Activated T-helper 17 cell treated with anti-CD3 and anti-CD28 coated beads, Interleukin-2, amount 50 U/mL, for 72 hours (primary cell): Measurements from ENCODE around the gene TMEM97. TPM values are rescaled to one million over a fixed set of nuclear protein-coding genes. Genes with fewer than 3 reads are reported as not detected.
"Not testable (repeated sequence)": the region's sequence is repeated elsewhere in the genome, so short reads cannot be mapped to it uniquely, and the experiment has no call there.

Source experiments
- ATAC-seq: fragments of 150-1000 bp; cut with Tn5 transposase; replicated peaks from 2 replicates; pipeline ENCODE4 v1.10.0; 2021; ENCODE audit warnings: mild to moderate bottlenecking, moderate library complexity
- H3K27ac Mint-ChIP-seq: one replicate; pipeline ENCODE4 v1.8.0; 2022; ENCODE audit warnings: mixed read lengths
- H3K27me3 Mint-ChIP-seq: one replicate; pipeline ENCODE4 v1.8.0; 2022; ENCODE audit warnings: mixed read lengths
- H3K36me3 Mint-ChIP-seq: one replicate; pipeline ENCODE4 v1.8.0; 2022; ENCODE audit warnings: low read depth, mild to moderate bottlenecking, mixed read lengths
- H3K4me1 Mint-ChIP-seq: one replicate; pipeline ENCODE4 v1.8.0; 2022; ENCODE audit warnings: mixed read lengths
- H3K4me3 Mint-ChIP-seq: one replicate; pipeline ENCODE4 v1.8.0; 2022; ENCODE audit warnings: mild to moderate bottlenecking, mixed read lengths
- H3K9me3 Mint-ChIP-seq: one replicate; pipeline ENCODE4 v1.8.0; 2022; ENCODE audit warnings: mixed read lengths
- total RNA-seq, 2 donors: library from RNA; stranded (reverse); gene quantifications; one replicate each; pipeline ENCODE4 v1.2.3, GENCODE V29; 2022

Gene TMEM97
- total RNA-seq, 2 donors from 2014 or later = 25.0 to 41.0 TPM

DNA sequence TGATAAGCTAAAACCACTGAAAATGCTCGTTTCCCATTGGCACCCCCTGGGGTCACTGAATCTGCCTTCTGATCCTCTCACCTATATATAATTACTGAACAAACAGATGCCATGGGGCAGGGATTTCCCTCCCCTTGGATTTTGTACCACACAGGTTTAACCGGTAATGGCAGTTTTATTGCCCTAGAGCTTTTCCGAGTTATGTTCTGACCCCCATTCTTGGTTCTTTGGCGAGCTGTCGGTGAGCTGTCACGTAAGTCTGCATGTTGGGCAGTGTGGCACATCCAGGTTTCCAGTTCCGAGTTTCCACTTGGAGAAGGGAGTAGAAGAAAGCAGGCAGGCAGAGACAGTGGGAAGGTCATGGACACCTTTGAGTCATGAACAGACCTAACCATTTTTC, 7.1 kb downstream of the TMEM97 start:
- peaks cover 18% of the 10 kb centered on the region for H3K4me1 Mint-ChIP-seq
- H3K27ac Mint-ChIP-seq = peak overlapping the region; percentile 88
- peaks cover 63% of the 10 kb centered on the region for H3K36me3 Mint-ChIP-seq
- ATAC-seq = no peak
- H3K4me3 Mint-ChIP-seq = no peak overlapping the region
- no peaks in the 10 kb centered on the region for H3K9me3 Mint-ChIP-seq
- no peaks in the 10 kb centered on the region for H3K27me3 Mint-ChIP-seq

DNA sequence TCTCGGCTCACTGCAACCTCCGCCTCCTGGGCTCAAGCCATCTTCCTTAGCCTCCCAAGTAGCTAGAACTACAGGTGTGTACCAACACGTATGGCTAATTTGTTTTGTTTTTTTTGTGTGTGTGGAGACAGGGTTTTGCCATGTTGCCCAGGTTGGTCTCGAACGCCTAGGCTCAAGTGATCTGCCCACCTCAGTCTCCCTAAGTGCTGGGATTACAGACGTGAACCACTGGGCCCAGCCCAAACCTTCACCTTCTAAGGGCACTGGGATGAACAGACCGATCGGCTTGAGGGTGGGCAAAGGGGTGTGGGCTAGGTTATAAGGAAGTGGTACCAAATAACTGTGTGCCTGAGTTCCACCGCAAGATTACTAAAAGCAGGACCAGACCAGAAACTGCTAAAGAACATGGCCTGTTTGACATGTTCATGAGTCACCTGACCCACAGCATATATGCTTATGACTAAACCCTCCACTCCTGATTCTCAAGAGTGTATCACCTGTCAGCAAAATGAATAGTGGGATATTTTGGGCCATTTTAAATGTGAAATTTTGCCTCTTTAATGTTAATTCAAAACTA, 8.1 kb downstream of the TMEM97 start:
- H3K27ac Mint-ChIP-seq = peak overlapping the region; percentile 88
- H3K36me3 Mint-ChIP-seq = peaks cover 66% of the 10 kb centered on the region
- H3K4me3 Mint-ChIP-seq = peak overlapping the region; percentile 60
- H3K27me3 Mint-ChIP-seq = no peaks in the 10 kb centered on the region
- H3K9me3 Mint-ChIP-seq = no peaks in the 10 kb centered on the region
- peaks cover 16% of the 10 kb centered on the region for H3K4me1 Mint-ChIP-seq
- ATAC-seq = peak; percentile 100

DNA sequence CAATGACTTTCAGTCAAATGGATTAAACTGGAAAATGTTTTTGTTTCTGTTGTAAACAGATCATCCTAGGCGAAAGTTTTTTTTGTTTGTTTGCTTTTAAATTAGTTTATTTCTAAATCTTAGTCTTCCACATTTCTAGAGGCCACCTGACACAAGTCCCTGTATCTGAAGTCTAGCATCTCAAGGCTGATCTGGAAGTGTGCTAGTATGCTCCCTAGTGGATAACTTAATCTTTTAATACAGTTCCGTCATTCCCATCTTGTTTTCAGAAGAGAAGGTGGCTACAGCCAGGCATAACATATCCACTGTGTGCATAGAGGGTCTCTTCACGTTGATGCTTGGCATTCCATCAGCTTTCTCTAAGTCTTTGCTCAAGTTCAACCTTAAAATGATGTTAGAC, 8.7 kb downstream of the TMEM97 start:
- Mint-ChIP-seq H3K27ac (peak overlapping the region; percentile 88), H3K36me3 (peaks cover 64% of the 10 kb centered on the region), H3K4me3 (peak overlapping the region; percentile 60), H3K4me1 (peaks cover 20% of the 10 kb centered on the region), H3K27me3 (no peaks in the 10 kb centered on the region), H3K9me3 (no peaks in the 10 kb centered on the region)
- ATAC-seq = no peak

DNA sequence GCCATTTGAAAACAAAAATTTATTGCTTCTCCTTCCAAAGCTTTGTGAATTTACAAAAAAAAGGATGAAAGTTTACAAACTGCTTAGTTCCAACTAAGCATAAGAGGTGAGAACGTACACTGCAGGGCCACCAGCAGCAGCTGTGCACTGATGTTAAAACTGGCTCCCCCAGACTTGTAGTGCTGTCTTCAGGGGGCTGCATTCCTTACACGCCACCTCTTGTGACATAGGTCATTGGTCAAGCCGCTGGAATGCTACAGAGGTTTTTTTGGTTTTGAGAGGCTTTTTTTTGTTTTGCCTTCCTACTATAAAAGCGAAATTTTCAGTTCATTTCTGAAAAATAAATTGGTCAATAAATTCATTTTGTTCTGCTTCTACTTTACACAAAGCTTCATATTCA, 9.3 kb downstream of the TMEM97 start:
- Mint-ChIP-seq H3K27ac (peak overlapping the region; percentile 88), H3K4me3 (no peak overlapping the region), H3K27me3 (no peaks in the 10 kb centered on the region), H3K4me1 (peaks cover 20% of the 10 kb centered on the region), H3K36me3 (peaks cover 64% of the 10 kb centered on the region), H3K9me3 (no peaks in the 10 kb centered on the region)
- no peak for ATAC-seq

DNA sequence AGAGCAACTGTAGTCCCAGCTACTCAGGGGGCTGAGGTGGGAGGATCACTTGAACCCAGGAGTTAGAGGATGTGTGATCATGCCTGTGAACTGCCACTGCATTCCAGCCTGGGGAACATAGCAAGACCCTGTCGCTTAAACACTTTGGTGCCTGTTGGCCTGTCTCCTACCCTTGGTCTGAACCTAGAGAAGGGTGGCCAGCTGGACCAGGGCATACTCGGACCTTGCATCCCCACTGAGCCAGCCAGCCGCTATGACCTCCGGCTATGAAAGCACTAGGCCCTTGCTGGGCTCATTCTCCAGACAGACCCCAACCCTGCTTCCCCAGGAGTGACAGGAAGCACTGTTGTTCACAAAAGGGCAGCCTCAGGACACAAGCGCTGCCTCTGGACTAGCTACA, 11.7 kb downstream of the TMEM97 start:
- Mint-ChIP-seq H3K9me3 (no peaks in the 10 kb centered on the region), H3K4me1 (peaks cover 32% of the 10 kb centered on the region), H3K4me3 (no peak overlapping the region), H3K27me3 (no peaks in the 10 kb centered on the region), H3K36me3 (peaks cover 59% of the 10 kb centered on the region), H3K27ac (no peak overlapping the region)
- ATAC-seq = no peak

DNA sequence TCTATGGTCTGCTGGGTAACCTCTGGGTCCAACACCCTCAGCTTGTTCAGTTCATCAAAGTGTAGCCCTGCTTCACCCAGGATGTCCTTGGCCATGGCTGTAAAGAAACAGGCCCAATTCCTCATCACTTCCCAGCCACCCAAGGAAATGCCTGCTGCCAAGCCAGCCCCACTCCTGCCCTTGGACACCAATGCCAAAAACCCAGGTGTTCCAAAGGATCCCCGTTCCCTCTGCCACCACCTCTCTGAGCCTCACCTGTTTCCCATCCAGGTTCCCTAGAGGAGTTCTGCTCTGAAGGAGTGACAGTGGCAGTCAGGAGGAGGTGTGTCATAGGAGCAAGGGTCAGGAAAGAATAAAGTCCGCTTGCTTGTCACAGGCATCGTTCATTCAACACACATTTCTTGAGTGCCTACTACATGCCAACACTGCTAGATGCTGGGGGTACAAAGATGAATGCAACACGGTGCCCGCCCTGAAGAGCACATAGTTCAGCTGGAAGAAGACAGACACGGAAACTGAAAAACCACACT, 13.0 kb downstream of the TMEM97 start:
- no peak overlapping the region for H3K4me3 Mint-ChIP-seq
- peak overlapping the region; percentile 40 for H3K27ac Mint-ChIP-seq
- H3K36me3 Mint-ChIP-seq = peaks cover 46% of the 10 kb centered on the region
- H3K9me3 Mint-ChIP-seq = no peaks in the 10 kb centered on the region
- peaks cover 31% of the 10 kb centered on the region for H3K4me1 Mint-ChIP-seq
- no peaks in the 10 kb centered on the region for H3K27me3 Mint-ChIP-seq
- ATAC-seq = no peak

DNA sequence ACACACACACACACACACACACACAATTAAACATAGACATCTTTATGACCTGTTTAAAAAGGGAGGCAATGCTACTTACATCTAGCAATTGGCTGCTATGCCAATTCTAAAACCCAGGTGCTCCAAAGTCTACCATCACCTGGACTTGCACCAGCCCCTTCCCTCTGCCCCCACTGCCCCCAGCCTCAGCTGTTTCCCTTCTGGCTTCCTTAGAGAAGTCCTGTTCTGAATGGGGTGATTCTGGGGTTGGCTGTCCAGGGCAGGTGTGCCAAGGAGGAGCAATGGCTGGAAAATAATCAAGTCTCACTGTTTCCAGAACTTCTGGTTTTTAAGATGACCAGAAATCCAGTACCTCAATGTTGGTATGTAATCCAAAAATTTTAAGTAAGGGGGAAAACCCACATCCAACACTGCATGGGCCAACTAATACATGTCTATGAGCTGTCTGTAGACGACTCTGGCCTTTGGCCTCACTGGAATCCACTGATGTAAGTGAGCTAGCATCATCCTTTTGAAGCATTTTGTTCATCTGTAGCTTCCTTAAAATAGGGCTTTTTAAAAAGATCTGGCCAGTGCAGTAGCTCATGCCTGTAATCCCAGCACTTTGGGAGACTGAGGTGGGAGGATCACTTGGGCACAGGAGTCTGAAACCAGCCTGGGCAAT, 14.2 kb downstream of the TMEM97 start:
- no peak for ATAC-seq
- Mint-ChIP-seq H3K9me3 (no peaks in the 10 kb centered on the region), H3K27ac (no peak overlapping the region), H3K36me3 (peaks cover 34% of the 10 kb centered on the region), H3K27me3 (no peaks in the 10 kb centered on the region), H3K4me1 (peaks cover 30% of the 10 kb centered on the region), H3K4me3 (peak overlapping the region; percentile 93)

DNA sequence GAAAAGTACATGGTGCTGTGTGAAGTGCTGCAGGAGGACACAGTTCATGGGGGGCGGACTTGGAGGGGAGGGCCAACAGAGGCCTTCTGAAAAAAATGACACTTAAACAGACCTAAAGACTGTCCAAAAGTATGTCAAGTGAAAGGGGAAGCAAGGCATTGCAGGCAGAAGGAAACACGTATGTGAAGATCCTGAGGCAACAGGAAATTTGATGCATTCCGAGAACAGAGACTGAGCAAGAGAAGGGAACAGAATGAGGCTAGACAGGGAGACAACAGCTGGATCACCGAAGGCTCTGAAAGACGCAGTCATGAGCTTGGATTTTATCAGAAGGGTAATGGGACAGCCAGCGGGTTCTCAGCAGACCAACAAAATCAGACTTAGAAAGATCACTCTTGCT, 15.2 kb downstream of the TMEM97 start:
- peak overlapping the region; percentile 96 for H3K27ac Mint-ChIP-seq
- H3K4me3 Mint-ChIP-seq = peak overlapping the region; percentile 93
- no peaks in the 10 kb centered on the region for H3K9me3 Mint-ChIP-seq
- H3K36me3 Mint-ChIP-seq = peaks cover 24% of the 10 kb centered on the region
- no peaks in the 10 kb centered on the region for H3K27me3 Mint-ChIP-seq
- ATAC-seq = no peak
- peaks cover 30% of the 10 kb centered on the region for H3K4me1 Mint-ChIP-seq

DNA sequence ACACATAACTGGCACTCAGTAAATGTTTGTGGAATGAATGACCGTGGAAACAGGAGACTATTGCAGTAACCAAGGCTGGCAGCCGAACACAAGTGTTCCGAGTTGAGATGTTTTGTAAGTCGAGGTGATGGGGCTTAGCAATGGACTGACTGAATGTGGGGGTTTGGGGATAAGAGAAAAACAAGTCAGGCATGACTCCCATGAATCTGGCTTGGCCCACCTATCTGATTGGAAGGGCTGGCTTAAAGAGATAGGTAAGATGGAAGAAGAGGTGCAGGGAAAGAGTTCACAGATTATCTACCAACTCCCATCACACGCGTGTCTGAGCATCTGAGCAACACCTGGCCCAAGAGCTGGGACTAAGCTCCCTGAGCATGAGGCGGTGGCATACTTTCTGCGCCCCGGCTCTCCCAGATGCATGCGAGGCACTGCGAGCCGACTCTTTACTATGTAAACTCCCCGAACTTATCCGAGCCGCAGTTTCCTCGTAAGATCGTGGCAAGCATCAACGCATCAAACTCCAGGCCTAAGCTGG, 15.7 kb downstream of the TMEM97 start:
- ATAC-seq = no peak
- Mint-ChIP-seq H3K4me1 (peaks cover 30% of the 10 kb centered on the region), H3K9me3 (no peaks in the 10 kb centered on the region), H3K36me3 (peaks cover 24% of the 10 kb centered on the region), H3K27me3 (no peaks in the 10 kb centered on the region), H3K27ac (peak overlapping the region; percentile 96), H3K4me3 (peak overlapping the region; percentile 93)

DNA sequence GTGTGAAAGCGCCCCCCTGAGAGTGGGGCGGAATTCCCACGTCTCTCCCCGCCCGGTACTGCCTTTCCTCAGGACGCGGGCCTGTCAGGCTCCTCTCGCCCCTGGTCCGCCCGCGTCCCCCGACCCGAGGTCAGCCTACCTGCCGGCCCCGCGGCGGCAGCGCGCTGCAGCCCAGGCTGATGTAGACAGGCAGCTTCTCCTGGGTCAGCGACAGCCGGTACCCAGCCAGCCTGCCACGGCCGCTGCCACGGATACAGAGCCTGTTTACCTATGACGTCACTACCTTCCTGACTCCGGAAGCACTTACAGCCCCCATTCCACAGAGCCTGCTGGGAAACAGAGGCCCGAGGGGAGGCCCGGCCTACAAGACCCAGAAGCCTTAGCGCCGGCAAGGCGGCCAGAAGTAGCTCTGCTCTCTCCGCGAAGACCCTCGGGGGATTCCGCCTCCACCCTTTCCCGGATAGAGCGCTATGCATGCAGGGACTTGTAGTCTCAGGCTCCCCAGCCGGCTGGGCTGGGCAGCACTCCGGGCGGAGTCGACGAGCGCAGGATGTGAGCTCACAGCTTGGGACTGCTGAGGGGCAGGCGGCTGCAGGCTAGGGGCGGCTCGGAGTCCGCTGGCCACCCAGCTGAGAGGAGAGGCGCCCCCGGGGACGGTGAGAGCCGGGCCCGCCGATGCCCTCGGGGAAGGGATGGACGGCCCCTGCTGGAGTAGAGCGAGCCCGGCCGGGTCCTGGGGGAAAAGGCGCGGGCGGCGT, 16.4 kb downstream of the TMEM97 start, which contains the start of the genes IFT20 and TNFAIP1:
Gene IFT20, minus strand, starts transcription at position 272 of the 758 bp plus-strand sequence. CDS start 3,487 bp downstream, outside the sequence.
Gene TNFAIP1, plus strand, starts transcription at position 561 of the 758 bp plus-strand sequence. CDS start 3,761 bp downstream, outside the sequence.
- peak within 1 kb of the TSS; percentile 93 for H3K4me3 Mint-ChIP-seq
- ATAC-seq = peak; percentile 96
- no peaks in the 10 kb centered on the region for H3K9me3 Mint-ChIP-seq
- peak within 1 kb of the TSS; percentile 96 for H3K27ac Mint-ChIP-seq
- H3K27me3 Mint-ChIP-seq = no peaks in the 10 kb centered on the region
- peaks cover 30% of the 10 kb centered on the region for H3K4me1 Mint-ChIP-seq
- H3K36me3 Mint-ChIP-seq = peaks cover 31% of the 10 kb centered on the region

DNA sequence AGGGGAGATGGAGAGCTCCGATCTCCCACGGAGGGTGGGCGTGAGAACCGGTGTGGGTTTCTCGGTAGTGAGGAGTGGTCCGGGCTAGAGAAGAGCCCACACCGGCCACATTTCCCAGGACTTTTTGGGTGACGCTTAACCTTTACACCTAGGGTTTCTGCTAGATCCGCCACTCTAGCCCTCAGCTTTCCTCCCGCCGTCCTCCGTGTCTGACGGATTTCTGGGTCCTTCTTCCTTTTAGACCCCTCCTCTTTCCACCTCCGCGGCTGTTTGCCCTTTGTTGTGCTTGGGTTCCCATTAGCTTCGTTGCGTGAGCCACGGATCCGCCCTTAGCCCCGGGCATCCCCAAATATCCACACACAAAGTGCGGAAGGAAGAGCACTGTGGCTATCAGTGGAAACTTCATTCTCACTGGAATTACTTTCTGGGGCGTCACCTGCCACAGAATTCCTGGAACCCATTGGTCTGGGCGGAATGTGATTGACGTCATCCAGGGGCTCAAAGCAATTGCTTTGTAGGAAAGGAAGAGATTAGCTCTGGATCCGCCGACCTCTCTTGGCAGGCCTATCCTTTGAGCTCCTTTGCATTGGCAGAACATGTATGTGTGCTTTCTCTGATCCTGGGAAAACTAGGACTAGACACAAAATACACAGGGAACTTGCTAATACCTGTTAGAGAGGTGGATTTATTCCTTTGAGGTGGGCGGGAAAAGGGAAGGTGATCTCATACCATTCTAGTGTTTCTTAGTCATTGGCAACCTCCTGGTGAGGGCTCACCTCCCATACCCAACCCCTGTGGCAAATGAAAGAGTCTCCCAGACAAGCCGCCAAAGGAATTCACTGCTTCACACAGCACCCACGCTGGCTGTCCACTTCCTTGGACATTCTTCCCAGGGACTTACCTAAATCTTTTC, 17.2 kb downstream of the TMEM97 start:
- H3K36me3 Mint-ChIP-seq = peaks cover 36% of the 10 kb centered on the region
- H3K4me1 Mint-ChIP-seq = peaks cover 30% of the 10 kb centered on the region
- H3K9me3 Mint-ChIP-seq = no peaks in the 10 kb centered on the region
- no peaks in the 10 kb centered on the region for H3K27me3 Mint-ChIP-seq
- ATAC-seq = peak; percentile 3
- peak overlapping the region; percentile 93 for H3K4me3 Mint-ChIP-seq
- peak overlapping the region; percentile 96 for H3K27ac Mint-ChIP-seq

DNA sequence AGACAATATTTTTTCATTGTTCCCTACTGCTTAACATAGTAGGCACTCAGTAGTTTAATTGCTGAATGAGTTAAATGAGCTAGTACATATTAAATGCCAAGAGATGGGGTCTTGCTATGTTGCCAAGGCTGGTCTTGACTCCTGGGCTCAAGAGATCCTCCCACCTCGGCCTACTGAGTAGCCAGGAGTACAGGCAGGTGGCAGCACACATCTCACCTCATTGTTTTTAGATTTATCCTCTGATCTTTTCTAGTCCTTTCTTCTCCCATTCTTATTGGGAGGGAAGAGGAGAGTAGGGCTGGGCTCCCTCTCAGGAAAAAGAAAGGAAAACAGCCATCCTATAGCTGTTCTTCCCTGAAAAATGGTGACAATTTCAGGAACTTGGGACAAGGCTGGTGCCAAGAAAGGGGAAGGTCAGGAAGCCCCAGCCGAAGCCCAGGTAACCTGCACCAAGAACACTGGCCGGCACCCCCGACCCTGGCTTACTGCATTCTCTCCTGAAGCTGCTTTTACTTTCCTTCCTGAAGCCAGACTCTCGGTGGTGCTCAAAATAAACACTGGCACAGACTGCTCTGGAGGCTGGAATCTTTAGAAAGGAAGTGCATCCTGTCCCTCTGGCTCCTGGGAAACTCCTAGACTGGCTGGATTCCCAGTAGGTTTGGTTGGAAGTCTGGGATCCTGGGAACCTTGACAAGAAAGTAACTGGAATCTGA, 19.2 kb downstream of the TMEM97 start:
- H3K4me3 Mint-ChIP-seq = peak overlapping the region; percentile 93
- peaks cover 42% of the 10 kb centered on the region for H3K36me3 Mint-ChIP-seq
- peak overlapping the region; percentile 96 for H3K27ac Mint-ChIP-seq
- no peaks in the 10 kb centered on the region for H3K9me3 Mint-ChIP-seq
- no peak for ATAC-seq
- H3K27me3 Mint-ChIP-seq = no peaks in the 10 kb centered on the region
- peaks cover 24% of the 10 kb centered on the region for H3K4me1 Mint-ChIP-seq

DNA sequence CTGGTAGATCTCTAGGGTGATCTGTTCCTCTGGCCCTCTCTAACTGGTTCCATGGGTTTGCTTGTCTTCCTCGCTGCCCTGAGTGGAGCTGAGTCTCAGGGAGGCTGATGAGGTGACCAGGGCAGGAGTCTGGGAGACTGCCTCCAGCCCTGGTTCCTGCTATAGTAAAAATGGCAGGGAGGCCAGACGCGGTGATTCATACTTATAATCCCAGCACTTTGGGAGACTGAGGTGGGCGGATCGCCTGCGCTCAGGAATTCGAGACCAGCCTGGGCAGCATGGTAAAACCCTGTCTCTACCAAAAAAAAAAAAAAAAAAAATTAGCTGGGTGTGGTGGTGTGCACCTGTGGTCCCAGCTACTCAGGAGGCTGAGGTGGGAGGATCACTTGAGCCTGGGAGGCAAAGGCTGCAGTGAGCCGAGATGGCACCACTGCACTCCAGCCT, 19.8 kb downstream of the TMEM97 start:
- Mint-ChIP-seq H3K36me3 (peaks cover 46% of the 10 kb centered on the region), H3K27ac (peak overlapping the region; percentile 96), H3K4me1 (peaks cover 23% of the 10 kb centered on the region)
- H3K27me3 Mint-ChIP-seq, H3K9me3 Mint-ChIP-seq, ATAC-seq, H3K4me3 Mint-ChIP-seq: not testable (repeated sequence)
